ENCODE data around the gene ATOSA.

Gene ATOSA

GRCh38 chr15:52645916-52646315 lies 33.3 kb downstream of the ATOSA start:
- DNase-seq = no peak

GRCh38 chr15:52642386-52643361 lies 36.5 kb downstream of the ATOSA start:
- no peak for DNase-seq

- no peak for DNase-seq
Measured at GRCh38 chr15:52636459-52636858, 42.7 kb downstream of the ATOSA start.

GRCh38 chr15:52635908-52636307 lies 43.3 kb downstream of the ATOSA start:
- no peak for DNase-seq
